Fibroblast of mammary gland (primary cell): ENCODE data around the gene DCTN3.

Experiments
- DNase-seq: peaks from one replicate; pipeline ENCODE4 v3.0.0-alpha.2; 2010; ENCODE audit warnings: low read depth
- H3K4me3 ChIP-seq: 2 replicates; pipeline ENCODE4 v1.5.1; 2011; ENCODE audit warnings: low read depth, mild to moderate bottlenecking, low read length, moderate library complexity; ENCODE audit not compliant: control insufficient read depth
- CTCF ChIP-seq: conservative IDR thresholded peaks from 2 replicates; pipeline ENCODE4 v1.5.1; 2011; ENCODE audit warnings: low read depth, low read length, inconsistent platforms; ENCODE audit not compliant: control insufficient read depth, insufficient read depth

The DCTN3 gene

GRCh38 chr9:34589636-34590380 is 30.5 kb downstream of the DCTN3 start, which contains the start of gene CNTFR:
TSS of gene CNTFR (minus strand) at chr9:34589724. CDS start at chr9:34568981, 20,743 bp downstream.
- DNase-seq = no peak
- no peak within 1 kb of the TSS for H3K4me3 ChIP-seq
- no peak for TF ChIP-seq CTCF

- no peak overlapping the region for H3K4me3 ChIP-seq
- DNase-seq = no peak
- no peak for TF ChIP-seq CTCF
These were observed 31.3 kb downstream of the DCTN3 start for GRCh38 chr9:34588671-34589635.

- no peak for DNase-seq
- no peak for TF ChIP-seq CTCF
- no peak overlapping the region for H3K4me3 ChIP-seq
These were observed 33.0 kb downstream of the DCTN3 start for GRCh38 chr9:34587271-34587670.

GRCh38 chr9:34585946-34586669 is 34.2 kb downstream of the DCTN3 start:
- no peak for TF ChIP-seq CTCF
- H3K4me3 ChIP-seq = no peak overlapping the region
- DNase-seq = no peak

- no peak for TF ChIP-seq CTCF
- no peak overlapping the region for H3K4me3 ChIP-seq
- DNase-seq = no peak
These were observed 35.3 kb downstream of the DCTN3 start for GRCh38 chr9:34584970-34585369.

GRCh38 chr9:34582787-34583186 is 37.5 kb downstream of the DCTN3 start:
- H3K4me3 ChIP-seq = no peak overlapping the region
- no peak for DNase-seq
- no peak for TF ChIP-seq CTCF
